Aorta (tissue), 4 donors: Measurements from ENCODE around the gene IPO9. TPM values are rescaled to one million over a fixed set of nuclear protein-coding genes. Genes with fewer than 3 reads are reported as not detected.

ENCODE experiments used
- microRNA-seq, 2 donors: library from miRNA; unstranded; fragments of <30 nt; microRNA quantifications; one replicate each; pipeline ENCODE4 v1.2.0, GENCODE V29; 2020
- polyA plus RNA-seq, 2 donors: library from polyadenylated mRNA; stranded (reverse); fragments of 200-250 nt; gene quantifications; one replicate each; pipeline ENCODE4 v1.2.3, GENCODE V29; 2013
- total RNA-seq, 2 donors: library from RNA; stranded (reverse); fragmentation: NEBNext Ultra II Directional; extraction: Animal tissue kit (Norgen Biotek cat#: 25700); gene quantifications; one replicate each; pipeline ENCODE4 v1.2.1, GENCODE V29; 2021
- donor health status: healthy with polysubstance abuse.
- donor health status: Bipolar disorder and iron deficiency.
- donor health status: DM: no; HTN: no; CAD: no.
- donor health status: DM: yes; HTN: yes; CAD: no.

The IPO9 gene
- total and polyA plus RNA-seq, 4 donors = 12.0 to 45.0 (median 32.1) TPM

Small RNAs within 50 kb of the gene (microRNA-seq; reads per million reads assigned to microRNA genes)
- gene MIR1231 (0.60 to 0.99 reads per million in 2 donors), gene MIR6739 (0 reads per million in 2 donors)

Other genes starting within 250 kb of the IPO9 start
- 10 to 100 TPM; 30.6 to 39.9 TPM for gene SHISA4, start 59.7 kb downstream of the IPO9 start, total RNA-seq
- gene SHISA4, start 59.7 kb downstream of the IPO9 start, polyA plus RNA-seq = 10 to 100 TPM; 76.1 to 93.1 TPM
- 100 to 1,000 TPM; 347 to 469 TPM for gene LMOD1, start 117.4 kb downstream of the IPO9 start, total RNA-seq
- 100 to 1,000 TPM; 368 to 601 TPM for gene LMOD1, start 117.4 kb downstream of the IPO9 start, polyA plus RNA-seq
- 10 to 100 TPM; 29.2 to 48.8 TPM for gene TIMM17A, start 126.3 kb downstream of the IPO9 start, total RNA-seq
- gene TIMM17A, start 126.3 kb downstream of the IPO9 start, polyA plus RNA-seq = 10 to 100 TPM; 34.4 to 77.4 TPM
- 10 to 100 TPM; 28.0 to 43.1 TPM for gene RNPEP, start 153.5 kb downstream of the IPO9 start, total RNA-seq
- gene RNPEP, start 153.5 kb downstream of the IPO9 start, polyA plus RNA-seq = 10 to 100 TPM; 29.1 to 31.6 TPM
- under 1 TPM; 0.27 to 0.68 TPM for gene ELF3, start 181.4 kb downstream of the IPO9 start, total RNA-seq
- 10 to 100 TPM in 1 of 2 donors, 1 to 10 TPM in 1; 2.3 to 50.6 TPM for gene ELF3, start 181.4 kb downstream of the IPO9 start, polyA plus RNA-seq